Muscle of arm (tissue), 12 donors: ENCODE results near the gene MYMK. TPM values are rescaled to one million over a fixed set of nuclear protein-coding genes. Genes with fewer than 3 reads are reported as not detected.
A peak's percentile ranks its signal among the peaks of the same experiment; 100 is the strongest.

ENCODE experiments used
- DNase-seq: peaks from one replicate; pipeline ENCODE4 v3.0.0-alpha.2; 2013
- polyA plus RNA-seq, 12 donors: library from polyadenylated mRNA; unstranded; fragments of 120-200 nt; gene quantifications; one replicate each; pipeline ENCODE4 v1.2.1, GENCODE V29; 2013; ENCODE audit not compliant: insufficient read length in 12 of 12

The MYMK gene
- polyA plus RNA-seq, 12 donors: 18.1 to 68.0 (median 49.3) TPM; not detected in 1

- no peak for DNase-seq
These were observed 18.7 kb downstream of the MYMK start for GRCh38 chr9:133505901-133506652.

GRCh38 chr9:133505186-133505830 lies 19.5 kb downstream of the MYMK start:
- DNase-seq: no peak

- DNase-seq: no peak
These were observed 22.6 kb downstream of the MYMK start for GRCh38 chr9:133502112-133502511.

GRCh38 chr9:133499892-133500270 lies 24.9 kb downstream of the MYMK start:
- DNase-seq: no peak

DNA sequence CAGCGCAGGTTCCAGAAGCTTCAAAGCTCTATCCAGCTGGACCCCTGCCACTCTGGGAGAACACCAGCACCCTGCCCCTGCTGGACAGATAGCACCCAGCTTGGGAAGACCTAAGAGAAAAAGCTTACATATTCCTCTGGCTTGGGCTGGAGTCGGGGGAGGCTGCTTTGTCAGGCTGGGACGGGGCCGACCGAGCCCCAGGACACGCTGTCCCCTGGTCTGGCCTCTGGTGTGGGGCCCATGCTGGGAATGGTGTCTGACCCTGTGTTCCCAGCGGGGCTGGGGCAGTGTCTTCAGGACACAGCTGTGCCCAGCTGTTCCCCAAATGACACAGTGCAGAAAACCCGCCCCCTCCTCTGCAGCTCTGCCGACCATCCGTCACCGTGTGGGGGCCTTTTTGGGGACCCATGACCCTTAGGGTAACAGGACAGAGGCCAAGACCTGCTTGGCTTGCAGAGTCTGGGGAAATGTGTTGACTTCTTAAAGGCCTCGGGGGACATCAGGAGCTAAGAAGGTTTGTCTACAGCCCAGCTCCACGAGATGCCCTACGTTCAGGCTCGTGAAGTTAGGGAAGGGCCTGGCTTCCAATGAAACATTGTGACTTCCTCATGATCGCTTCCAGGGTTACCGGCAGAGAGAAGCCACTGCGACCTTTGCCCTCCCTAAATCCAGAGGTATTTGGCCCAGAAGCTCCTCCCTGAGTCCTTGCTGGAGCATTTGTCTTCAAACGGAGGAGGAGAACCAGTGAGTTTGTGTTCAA lies 25.4 kb downstream of the MYMK start:
- DNase-seq: no peak

DNA sequence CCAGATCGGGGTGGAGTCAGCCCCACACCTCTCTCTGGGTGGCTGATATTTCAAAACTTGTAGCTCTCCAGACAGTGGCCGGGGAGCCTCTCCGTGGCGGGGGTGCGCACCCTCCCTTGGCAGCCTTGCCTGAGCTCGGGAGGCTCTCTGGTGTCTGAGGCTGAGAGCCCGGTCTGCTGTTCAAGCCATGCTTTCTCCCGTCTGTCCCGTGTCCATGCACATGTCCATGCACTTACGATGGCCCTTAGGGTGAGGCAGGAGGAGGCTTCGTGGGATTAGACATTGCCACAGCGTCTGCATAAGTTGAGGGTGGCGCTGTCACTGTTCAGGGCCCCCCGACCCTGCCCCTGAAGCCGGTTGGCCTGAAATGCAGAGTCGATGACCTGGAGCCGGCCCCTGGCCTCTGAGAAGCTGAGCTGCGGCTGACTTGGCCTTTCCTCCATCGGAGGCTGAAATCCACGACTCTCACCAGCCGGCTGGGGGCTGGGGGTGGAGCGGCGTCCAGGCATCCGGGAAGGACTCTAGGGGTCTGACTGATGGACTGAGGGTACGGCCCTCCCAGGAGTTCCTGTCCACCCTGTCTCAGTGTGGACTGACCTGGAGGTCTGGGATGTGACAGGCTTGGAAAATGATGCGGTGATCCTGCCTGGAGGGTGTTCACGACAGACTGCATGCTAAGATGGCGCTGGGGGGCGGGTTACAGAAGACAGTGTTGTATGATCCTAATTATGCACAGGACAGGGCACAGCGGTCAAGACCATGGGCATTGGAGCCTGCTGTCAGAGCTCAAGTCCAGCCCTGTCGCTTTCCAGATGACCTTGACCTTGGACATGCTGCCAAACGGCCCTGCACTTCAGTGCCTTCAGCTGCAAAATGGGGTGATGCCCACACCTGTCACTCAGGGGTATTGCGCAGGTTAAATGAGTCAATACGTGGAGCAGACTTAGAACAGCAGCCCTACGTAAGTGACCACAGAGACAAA lies 27.6 kb downstream of the MYMK start:
- DNase-seq: no peak

GRCh38 chr9:133495327-133496293 lies 29.1 kb downstream of the MYMK start:
- no peak for DNase-seq

DNA sequence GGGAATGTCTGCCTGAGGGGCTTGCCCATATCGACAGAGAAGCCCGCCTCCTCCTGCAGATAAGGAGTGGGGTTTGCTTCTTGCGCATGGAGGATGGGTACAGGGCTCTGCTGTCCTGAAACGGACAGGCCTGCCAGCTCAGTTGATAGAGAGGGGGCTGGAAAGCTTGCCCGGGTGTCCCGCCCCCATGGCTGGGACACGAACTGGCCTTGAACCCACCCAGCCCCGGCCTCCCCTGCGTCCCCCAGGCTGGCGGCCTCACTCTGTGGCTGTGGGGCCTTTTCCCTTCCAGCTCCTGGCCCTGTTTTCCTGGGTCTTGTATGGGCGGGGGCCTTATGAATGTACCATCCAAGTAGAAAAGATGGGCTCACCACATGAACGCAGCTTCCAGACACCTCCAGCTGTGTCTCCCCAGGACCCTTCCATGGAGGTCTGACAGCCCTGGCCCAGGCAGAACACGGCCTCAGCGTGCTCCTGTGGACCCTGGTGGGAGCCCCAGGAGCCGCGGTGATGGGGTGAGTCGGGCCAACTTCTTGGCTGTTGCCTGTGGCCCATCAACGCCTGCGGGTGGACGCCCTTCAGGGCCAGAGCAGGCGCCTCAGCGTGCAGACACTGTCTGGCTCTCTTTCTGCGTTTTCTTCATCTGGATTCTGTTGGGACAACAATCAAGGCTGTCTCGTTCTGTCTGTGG lies 30.0 kb downstream of the MYMK start:
- no peak for DNase-seq

GRCh38 chr9:133493845-133494540 lies 30.8 kb downstream of the MYMK start:
- DNase-seq: no peak

DNA sequence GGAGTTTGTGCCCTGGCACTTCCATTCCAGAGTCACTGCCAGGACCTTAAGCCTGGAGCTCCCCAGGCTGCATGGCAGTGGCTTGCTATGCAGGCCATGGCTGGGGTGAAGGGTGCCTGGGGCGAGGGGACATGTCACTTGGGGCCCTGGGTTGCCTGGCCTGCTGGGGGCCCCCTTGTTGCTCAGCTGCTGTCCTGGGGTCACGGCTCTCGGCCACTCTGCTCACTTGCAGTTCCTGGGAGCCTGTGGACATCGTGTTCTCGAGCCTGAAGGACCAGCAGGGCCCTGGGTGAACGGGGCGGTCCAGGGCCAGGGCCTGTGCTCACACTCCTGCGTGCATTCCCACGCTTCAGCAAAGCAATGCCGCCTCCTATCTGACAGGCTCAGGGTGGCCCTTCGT lies 31.3 kb downstream of the MYMK start:
- DNase-seq: no peak

GRCh38 chr9:133492061-133493021 lies 32.4 kb downstream of the MYMK start:
- peak; percentile 45 for DNase-seq

- no peak for DNase-seq
These were observed 33.2 kb downstream of the MYMK start for GRCh38 chr9:133491656-133491925.

GRCh38 chr9:133490865-133491655 lies 33.7 kb downstream of the MYMK start:
- DNase-seq: no peak

DNA sequence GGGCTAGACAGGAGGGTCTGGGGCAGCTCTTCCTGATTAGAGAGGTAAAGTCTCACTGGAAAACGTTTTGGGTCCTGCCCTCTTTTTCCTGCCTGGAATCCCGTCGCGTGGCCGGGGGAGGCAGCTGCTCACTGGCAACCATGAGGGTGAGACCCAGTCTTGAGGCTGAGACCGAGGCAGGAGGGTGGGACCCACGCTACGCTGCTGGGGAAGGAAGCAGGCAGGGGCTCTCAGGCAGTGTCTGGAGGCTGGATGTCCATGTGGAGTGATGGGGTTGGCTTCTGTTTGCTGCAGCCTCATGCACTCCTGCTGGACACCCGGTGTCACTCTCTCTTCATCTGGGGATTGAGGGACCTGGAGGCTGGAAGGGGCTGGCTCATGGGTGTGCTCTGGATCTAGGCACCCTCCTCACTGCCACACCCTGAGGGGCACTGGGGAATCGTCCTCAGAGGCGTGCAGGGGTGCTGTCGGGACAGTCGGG lies 34.5 kb downstream of the MYMK start:
- DNase-seq: no peak

GRCh38 chr9:133489253-133490190 lies 35.2 kb downstream of the MYMK start:
- DNase-seq: no peak

DNA sequence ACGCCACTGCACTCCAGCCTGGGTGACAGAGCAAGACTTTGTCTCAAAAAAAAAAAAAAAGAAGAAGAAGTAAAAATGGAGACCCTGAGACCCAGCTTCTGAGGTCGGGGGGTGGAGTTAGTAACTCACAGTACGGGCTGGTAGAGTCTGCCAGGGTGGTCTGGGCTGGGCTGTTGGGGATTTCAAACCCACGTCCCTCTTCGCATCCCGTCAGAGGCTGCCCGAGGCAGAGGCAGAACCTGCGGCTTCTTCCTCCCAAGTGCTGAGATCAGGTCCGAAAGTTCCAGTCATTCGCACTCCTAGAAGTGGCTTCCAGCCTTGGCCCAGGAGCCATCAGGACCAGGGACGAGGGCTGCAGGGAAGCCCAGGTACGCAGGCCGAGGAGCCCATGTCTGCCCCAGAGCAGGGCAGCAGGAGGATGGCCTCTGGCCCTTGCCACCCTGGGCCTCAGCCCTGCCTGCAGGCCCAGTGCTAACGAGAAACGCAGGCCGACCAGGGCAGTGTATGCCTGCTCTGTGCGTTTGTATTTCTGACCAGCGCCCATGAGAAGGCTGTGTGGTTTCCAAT lies 36.0 kb downstream of the MYMK start:
- no peak for DNase-seq
